Liver (tissue), 9 donors: ENCODE measurements around the gene WNT7B. TPM values are rescaled to one million over a fixed set of nuclear protein-coding genes. Genes with fewer than 3 reads are reported as not detected.

Experiments
- DNase-seq: peaks from one replicate; pipeline ENCODE4 v3.0.0-alpha.2; 2017; ENCODE audit warnings: low spot score
- H3K27ac ChIP-seq, 2 donors: one replicate each; pipeline ENCODE4 v1.7.0; 2013; ENCODE audit warnings: inconsistent platforms in 2 of 2, low read length in 2 of 2, control low read depth in 1 of 2, low read depth in 1 of 2, mild to moderate bottlenecking in 1 of 2
- H3K27me3 ChIP-seq, 4 donors: one replicate each; pipeline versions ENCODE4 v1.6.1 to v1.7.0; 2013; ENCODE audit warnings: low read length in 3 of 4, inconsistent platforms in 1 of 4, mild to moderate bottlenecking in 1 of 4, moderate library complexity in 1 of 4; ENCODE audit not compliant: control insufficient read depth in 4 of 4, insufficient read depth in 4 of 4
- H3K36me3 ChIP-seq, 4 donors: one replicate each; pipeline versions ENCODE4 v1.6.1 to v1.7.0; 2013; ENCODE audit warnings: low read length in 3 of 4, mild to moderate bottlenecking in 3 of 4, low read depth in 1 of 4, moderate library complexity in 1 of 4; ENCODE audit not compliant: control insufficient read depth in 4 of 4, insufficient read depth in 3 of 4
- H3K4me1 ChIP-seq, 4 donors: one replicate each; pipeline versions ENCODE4 v1.6.1 to v1.7.0; 2013; ENCODE audit warnings: low read length in 3 of 4, mild to moderate bottlenecking in 3 of 4, moderate library complexity in 1 of 4; ENCODE audit not compliant: control insufficient read depth in 4 of 4, insufficient read depth in 4 of 4
- H3K4me3 ChIP-seq, 3 donors: one replicate each; pipeline versions ENCODE4 v1.6.1 to v1.7.0; 2013; ENCODE audit warnings: low read length in 3 of 3, control low read depth in 1 of 3, low read depth in 1 of 3, mild to moderate bottlenecking in 1 of 3
- H3K9ac ChIP-seq, 2 donors: one replicate each; pipeline ENCODE4 v1.7.0; 2013; ENCODE audit warnings: low read length in 2 of 2, mild to moderate bottlenecking in 2 of 2, moderate library complexity in 2 of 2, control low read depth in 1 of 2, low read depth in 1 of 2
- H3K9me3 ChIP-seq, 4 donors: one replicate each; pipeline versions ENCODE4 v1.6.1 to v1.7.0; 2013; ENCODE audit warnings: low read length in 3 of 4; ENCODE audit not compliant: control insufficient read depth in 4 of 4
- FOXA1 ChIP-seq: IDR thresholded peaks from 2 replicates; pipeline ENCODE4 v1.6.1; 2016; ENCODE audit warnings: antibody characterized with exemption
- GABPA ChIP-seq, 2 donors: IDR thresholded peaks in 1 of 2; conservative IDR thresholded peaks in 1 of 2; 2 replicates each; pipeline ENCODE4 v1.6.1; 2016; ENCODE audit warnings: antibody characterized with exemption in 2 of 2, mild to moderate bottlenecking in 1 of 2, moderate library complexity in 1 of 2
- JUND ChIP-seq, 2 donors: IDR thresholded peaks; 2 replicates each; pipeline ENCODE4 v1.6.1; 2016; ENCODE audit warnings: antibody characterized with exemption in 2 of 2
- WGBS: extraction: QIAGEN DNeasy Blood & Tissue Kit; methylation state at CpG from one replicate; pipeline ENCODE4 v1.1.7; 2013; 5-methylcytosine and 5-hydroxymethylcytosine counted together
- polyA plus RNA-seq, 2 donors: library from polyadenylated mRNA; stranded (reverse) in 1 of 2; unstranded in 1 of 2; fragments of 200-250 nt in 1 of 2; fragments of >200 nt in 1 of 2; fragmentation: Nextera tagmentation in 1 of 2; extraction: Ambion mirVana in 1 of 2; gene quantifications; one replicate each; pipeline versions ENCODE4 v1.2.1 to v1.2.3, GENCODE V29; 2013 to 2015
- total RNA-seq, 2 donors: library from RNA; depleted of rRNA; stranded (reverse); fragments of >200 nt; gene quantifications; one replicate each; pipeline ENCODE4 v1.2.3, GENCODE V29; 2014
- donor health status: healthy.
- donor health status: healthy.
- donor health status: healthy.
- donor health status: healthy.
- donor health status: healthy.

WNT7B gene
- total and polyA plus RNA-seq, 4 donors = 0.06 to 0.28 TPM; not detected in 2

- Histone ChIP-seq H3K9ac (no peak overlapping the region), H3K9me3 (peaks cover 0 to 4% (median 1%) of the 10 kb centered on the region in 4 donors), H3K27ac (no peak overlapping the region), H3K36me3 (no peaks in the 10 kb centered on the region), H3K27me3 (peaks cover 0 to 8% (median under 1%) of the 10 kb centered on the region in 4 donors), H3K4me1 (peaks cover 4 to 9% (median 6%) of the 10 kb centered on the region in 4 donors), H3K4me3 (no peak overlapping the region)
- no peak for DNase-seq
- whole genome bisulfite sequencing = 96% methylated on average over 6 of the region's 6 CpGs
- TF ChIP-seq FOXA1 (no peak), GABPA (IDR thresholded peaks at IDR 0.05 in 1 of 2, conservative IDR thresholded peaks at IDR 0.05 in 1 of 2) (no peak), JUND (IDR thresholded peaks at IDR 0.05) (no peak)
Observed at GRCh38 chr22:45871721-45872120, 105.2 kb downstream of the WNT7B start.

Other genes with a start within 250 kb of the WNT7B start
- 10 to 100 TPM; 47.5 to 78.8 TPM for gene PPARA, start 173.4 kb upstream of the WNT7B start, total RNA-seq
- gene PPARA, start 173.4 kb upstream of the WNT7B start, polyA plus RNA-seq = 10 to 100 TPM; 31.2 to 35.1 TPM